NCI-H1694 treated with DMSO at 0.1 percent for 48 hours (cell line): Measurements from ENCODE around the gene FOXK2.
"Not testable (repeated sequence)": the region's sequence is repeated elsewhere in the genome, so short reads cannot be mapped to it uniquely, and the experiment has no call there.

Source experiments
- DNase-seq: peaks from one replicate; lab custom pipeline; 2025; lab: John Stamatoyannopoulos, UW

The FOXK2 gene

DNA sequence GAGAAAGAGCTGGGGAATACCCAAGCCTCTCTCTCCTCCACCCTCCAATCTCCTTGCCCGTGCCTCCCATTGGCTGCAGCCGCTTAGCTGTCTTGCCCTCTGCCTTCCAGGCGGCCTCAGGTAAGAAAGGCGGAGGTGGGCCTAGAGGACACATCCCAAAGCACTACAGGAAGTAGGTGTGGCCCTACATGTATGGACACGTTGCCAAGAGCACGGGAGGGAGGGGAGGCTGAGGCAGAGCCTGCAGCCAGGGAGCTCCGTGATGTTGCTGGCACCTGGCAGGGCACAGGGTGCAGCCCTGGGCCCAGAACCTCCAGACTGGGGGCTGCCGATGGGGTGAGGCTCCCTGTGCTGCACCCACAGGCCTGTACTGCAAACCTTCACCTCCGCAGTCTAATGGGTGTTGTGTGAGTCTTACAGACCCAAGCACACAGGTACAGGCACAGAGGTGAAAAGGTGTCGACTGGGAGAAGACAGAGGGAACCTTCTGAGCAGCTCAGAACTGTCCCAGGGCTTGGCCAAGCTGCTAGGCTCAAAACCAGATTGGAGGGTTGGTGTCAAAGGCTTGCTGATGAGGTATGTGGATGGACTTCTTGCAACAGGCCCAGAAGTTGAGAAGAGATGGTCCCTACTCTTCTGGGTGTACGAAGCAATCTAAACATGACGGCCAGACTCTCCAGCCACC is 23.5 kb upstream of the FOXK2 start:
- no peak for DNase-seq

DNA sequence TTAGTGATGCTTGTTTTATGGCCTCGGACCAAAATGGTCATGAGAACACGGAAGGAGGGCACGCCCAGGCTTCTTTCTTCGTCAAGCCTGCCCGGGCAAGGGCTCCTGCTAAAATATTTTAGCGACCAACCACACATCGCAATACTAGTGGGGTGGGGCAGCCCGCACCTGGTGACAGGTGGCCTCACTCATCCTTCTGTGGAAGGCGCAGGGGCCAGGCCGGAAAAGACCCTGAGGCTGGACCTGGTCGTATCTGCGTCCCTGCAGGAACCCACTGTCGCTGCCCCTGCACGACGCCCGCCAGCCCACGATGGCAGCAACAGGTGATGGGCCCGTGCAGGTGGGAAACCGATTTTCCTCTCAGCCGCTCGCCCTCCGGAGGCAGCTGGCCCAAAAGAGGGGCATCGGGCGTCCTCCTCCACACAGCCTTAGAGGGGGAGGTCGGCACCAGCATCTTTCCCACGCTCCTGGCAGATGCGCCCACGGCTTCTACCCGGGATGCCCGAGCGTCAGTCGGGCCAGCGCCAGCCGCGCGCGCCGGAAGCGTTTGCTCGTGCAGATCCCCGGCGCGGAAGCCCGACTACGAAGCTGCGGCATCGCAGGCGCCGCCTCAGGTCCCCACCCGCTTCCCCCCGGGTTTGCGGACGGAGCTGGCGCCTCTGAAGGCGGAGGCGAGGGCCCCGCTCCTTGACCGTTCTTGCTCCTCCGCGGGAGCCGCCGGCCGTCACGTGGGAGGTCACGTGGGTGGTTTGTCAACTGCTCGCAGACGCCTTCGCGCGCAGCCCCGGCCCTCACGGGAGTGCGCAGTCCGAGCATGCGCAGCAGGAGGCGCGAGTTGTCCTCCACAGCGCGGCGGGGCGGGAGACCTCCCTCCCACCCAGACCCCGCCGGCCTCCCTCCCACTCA is 22.8 kb upstream of the FOXK2 start:
- peak; percentile 92 for DNase-seq

DNA sequence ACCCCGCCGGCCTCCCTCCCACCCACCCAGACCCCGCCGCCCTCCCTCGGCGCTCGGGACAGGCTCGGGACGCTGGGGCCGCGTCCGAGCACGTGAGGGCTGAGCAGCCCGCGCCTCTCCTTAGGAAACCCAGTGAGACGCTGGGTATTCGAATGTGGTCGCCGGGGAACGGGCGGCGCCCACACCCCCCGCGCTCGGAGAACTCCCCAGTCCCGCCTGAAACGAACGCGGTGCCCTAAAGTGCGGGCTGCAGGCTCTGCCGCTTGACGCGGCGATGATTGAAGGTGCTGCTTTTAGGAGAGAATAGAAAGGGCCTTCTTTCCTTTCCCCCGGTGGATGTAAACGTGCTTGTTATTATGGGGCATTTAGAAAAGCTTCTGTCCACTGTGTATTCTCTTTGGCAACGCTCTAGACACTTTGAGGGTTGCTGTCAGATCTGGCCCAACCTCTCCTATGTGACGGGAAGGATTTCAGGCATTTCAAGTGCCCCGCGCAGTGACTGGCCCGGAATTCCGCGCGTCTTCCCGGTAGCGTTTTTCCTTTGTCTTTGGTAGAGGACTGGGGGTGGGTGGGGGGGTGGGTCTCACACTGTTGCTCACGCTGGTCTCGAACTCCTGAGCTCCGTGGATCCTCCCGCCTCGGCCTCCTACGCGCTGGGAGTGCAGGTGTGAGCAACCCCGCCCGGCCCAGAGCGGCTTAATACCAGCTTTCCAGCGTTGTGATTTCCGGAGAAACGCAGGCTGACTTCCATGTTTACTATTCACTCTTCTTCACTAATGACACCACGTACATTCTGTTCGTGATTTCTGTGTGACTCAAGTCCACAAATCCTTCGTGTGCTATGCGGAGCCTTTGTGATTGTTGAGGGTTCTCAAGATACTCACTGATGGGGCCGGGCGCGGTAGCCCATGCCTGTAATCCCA is 21.8 kb upstream of the FOXK2 start:
- DNase-seq: peak; percentile 51

DNA sequence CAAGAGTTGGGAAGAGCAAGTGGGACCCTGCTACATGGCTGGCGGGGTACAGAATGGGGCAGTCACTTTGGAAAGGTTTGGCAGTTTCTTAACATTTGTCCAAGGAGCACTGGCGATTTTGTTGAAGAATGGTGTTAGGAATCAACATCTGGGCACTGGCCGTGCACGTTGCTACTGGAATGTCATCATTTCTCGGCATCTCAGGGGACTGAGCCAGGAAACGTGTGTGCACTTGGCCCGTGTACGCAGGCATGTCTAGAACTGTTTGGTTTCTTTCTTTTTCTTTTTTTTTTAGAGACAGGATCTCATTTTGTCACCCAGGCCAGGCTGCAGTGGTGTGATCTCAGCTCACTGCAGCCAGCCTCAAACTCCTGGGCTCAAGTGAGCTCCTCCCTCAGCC is 17.3 kb upstream of the FOXK2 start:
- DNase-seq: no peak

DNA sequence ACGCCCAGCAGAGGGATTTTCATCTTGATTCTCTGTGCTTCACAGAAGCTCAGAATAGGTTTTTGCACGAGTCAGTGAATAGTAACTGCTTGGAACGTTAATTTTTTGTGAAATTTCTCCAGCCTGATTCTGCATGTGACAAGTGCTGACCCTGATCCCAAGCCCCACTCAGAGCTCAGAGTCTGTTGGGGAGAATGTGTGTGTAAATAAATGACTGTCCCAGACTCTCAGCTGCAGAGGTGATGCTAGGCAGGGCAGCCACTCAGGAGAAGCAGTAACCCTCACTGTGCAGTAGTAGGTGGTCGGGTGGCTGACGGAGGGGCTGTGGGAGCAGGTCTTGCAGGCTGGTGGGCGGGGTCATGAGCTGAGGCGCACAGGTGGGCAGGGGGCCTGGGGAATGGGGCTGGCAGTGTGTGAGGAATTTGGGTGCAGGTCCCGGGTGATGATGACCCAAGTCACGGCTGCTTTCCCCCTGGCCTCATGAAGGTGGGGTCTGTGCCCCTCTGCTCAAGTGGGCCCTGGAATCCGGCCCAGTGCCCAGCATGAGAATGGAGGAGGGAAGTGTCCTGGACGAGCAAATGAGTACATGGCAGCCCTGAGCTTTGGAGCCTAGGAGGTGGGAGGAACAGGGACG is 16.3 kb upstream of the FOXK2 start:
- DNase-seq: no peak

- DNase-seq: no peak
These were observed 15.7 kb upstream of the FOXK2 start for GRCh38 chr17:82503728-82504308.

DNA sequence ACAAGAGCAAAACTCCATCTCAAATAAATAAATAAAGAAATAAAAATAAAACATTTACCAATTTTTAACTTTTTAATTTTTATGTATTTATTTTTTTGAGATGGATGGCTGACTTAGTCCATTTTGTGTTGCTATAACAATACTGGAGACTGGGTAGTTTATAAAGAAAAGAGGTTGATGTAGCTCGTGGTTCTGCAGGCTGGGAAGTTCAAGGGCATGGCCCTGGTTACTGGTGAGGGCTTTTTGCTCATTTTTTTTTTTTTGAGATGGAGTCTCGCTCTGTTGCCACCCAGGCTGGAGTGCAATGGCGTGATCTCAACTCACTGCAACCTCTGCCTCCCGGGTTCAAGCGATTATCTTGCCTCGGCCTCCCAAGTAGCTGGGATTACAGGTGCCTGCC is 14.2 kb upstream of the FOXK2 start:
- no peak for DNase-seq

DNA sequence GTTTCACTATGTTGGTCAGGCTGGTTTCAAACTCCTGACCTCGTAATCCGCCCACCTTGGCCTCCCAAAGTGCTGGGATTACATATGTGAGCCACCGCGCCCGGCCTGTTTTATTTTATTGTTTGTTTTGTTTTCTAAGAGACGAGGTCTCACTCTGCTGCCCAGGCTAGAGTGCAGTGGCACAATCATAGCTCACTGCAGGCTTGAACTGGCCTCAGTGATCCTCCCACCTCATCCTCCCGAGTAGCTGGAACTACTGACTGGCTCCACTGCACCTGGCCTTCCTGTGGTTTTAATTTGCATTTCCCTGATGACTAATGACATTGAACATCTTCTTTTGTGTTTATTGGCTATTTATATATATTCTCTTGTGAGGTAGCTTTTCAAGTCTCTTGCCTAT is 13.1 kb upstream of the FOXK2 start:
- DNase-seq: not testable (repeated sequence)

GRCh38 chr17:82507631-82508175 is 11.8 kb upstream of the FOXK2 start:
- DNase-seq: no peak

- DNase-seq: not testable (repeated sequence)
These were observed 7.9 kb upstream of the FOXK2 start for GRCh38 chr17:82511642-82512041.

DNA sequence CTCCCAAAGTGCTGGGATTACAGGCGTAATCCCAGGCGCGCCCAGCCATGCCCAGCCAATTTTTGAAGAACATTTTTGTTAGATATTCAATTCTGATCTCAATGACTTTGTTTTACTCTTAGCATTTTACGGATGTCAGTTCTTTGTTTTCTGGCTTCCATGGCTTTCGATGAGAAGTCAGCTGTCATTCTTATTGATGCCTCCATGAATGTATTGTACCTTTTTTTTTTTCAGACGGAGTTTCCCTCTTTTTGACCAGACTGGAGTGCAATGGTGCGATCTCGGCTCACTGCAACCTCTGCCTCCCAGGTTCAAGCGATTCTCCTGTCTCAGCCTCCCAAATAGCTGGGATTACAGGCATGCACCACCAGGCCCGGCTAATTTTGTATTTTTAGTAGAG is 5.7 kb upstream of the FOXK2 start:
- DNase-seq: not testable (repeated sequence)

DNA sequence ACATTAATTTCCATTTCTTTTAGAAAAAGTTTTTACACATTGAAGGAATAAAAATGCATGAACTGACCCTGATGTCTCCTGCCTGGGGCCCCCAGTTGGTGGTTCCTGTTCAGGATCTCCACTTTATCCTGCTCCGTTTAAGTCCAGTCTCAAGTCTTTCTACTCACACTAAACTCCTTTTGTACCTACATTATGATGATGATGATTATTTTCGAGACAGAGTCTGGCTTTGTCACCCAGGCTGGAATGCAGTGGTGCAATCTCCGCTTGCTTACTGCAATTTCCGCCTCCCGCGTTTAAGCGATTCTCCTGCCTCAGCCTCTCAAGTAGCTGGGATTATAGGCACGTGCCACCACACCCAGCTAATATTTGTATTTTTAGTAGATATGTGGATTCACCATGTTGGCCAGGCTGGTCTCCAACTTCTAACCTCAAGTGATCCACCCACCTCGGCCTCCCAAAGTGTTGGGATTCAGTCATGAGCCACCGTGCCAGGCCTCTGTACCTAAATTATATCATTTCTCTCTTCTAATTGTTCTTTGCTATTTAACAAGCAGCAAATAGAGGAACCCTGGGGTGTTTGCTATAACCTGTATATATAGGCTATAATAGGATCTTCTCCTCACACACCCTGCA is 2.2 kb upstream of the FOXK2 start:
- no peak for DNase-seq

DNA sequence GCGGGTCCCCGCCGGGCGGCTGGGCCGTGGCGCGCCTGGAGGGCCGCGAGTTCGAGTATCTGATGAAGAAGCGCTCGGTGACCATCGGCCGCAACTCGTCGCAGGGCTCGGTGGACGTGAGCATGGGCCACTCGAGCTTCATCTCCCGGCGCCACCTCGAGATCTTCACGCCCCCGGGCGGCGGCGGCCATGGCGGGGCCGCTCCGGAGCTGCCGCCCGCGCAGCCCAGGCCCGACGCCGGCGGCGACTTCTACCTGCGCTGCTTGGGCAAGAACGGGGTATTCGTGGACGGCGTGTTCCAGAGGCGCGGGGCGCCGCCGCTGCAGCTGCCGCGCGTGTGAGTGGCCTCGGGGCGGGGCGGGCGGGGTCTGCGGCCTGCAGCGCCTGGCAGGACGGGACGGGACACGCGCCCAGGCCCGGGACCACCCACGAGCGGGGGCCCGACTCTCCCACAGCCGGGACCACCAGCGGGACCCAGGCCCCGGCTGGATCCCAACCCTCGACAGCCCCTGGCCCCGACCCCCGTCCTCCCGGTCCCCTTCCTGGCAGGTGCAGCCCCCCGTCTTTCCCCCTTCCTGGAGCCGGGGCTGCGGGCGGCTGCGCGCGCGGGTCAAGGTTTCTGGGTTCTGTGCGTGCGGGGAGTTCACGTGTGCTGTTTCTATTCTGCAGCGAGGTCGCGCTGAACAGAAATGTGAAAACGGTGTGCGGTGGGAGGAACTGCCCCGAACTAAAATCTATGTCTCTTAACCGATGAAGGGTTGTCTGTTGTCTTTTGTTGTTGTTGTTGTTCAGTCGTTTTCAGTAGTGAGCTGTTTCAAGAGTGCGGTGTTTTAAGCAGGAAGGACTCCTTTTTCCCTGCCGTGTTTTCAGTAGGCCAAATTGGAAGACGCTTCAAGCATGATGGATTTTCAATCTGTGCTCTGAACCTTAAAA is 705 bp downstream of the FOXK2 start:
- no peak for DNase-seq

DNA sequence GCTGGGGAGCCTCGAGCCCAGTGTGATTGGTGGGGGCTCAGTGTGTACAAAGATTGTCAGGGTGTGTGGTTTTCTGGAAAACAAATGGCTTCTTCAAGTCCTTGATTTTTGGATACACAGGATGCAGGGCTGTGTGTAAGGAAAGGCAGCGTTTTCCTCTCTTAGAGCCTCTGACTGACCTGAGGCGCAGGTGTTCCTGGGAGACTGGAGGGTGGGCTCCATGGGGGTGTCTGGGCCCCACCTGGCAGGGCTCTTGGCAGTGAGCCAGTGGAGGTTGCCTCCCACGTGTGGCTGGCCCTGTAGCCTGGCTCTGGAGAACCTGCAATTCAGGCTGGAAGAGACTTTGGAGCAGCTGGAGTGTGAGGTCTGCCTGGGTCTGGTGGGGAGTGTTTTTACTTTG is 5.0 kb downstream of the FOXK2 start:
- DNase-seq: no peak

DNA sequence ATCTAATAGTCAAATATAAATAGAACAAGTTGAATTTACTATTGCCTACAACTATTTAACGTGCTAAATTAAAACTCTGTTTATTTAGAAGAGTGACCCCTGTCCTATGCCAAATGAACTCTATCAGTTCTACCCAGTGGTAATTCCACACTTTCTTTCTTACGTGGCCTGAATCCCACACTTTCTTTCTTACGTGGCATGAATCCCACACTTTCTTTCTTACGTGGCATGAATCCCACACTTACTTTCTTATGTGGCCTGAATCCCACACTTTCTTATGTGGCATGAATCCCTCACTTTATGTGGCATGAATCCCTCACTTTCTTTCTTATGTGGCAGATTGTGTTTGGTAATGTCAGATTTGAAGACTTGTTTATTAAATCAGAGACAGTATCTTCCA is 6.2 kb downstream of the FOXK2 start:
- no peak for DNase-seq

DNA sequence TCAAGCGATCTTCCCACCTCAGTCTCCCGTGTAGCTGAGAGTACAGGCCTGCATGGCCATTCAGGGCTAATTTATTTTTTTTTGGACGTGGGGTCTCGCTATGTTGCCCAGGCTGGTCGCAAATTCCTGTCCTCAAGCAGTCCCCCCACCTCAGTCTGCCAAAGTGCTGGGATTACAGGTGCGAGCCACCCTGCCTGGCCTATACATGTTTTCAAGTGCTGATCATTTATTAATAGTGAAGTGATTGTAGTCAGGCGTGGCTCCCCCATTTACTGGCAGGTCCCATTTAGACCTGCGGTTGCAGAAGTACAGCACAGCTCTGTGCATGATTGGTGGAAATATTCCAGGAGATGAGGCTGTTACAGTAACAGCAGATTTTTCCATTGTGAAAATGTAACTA is 8.4 kb downstream of the FOXK2 start:
- DNase-seq: no peak

- DNase-seq: peak; percentile 32
These were observed 9.1 kb downstream of the FOXK2 start for GRCh38 chr17:82528484-82529265.

DNA sequence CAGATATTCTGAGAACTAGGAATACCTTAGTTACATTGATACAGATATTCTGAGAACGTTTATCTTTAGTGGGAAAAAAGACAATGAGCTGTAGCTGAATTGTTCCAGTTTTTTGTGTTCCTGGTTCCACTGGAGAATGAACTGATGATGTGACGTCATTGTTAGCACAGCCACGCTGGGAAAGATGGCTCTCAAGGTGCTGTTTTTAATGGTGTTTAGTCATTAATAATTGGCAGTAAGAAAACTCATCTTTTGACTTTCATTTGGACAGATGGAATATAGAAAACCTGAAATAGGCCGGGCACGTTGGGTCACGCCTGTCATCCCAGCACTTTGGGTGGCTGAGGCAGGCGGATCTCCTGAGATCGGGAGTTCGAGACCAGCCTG is 10.4 kb downstream of the FOXK2 start:
- peak; percentile 37 for DNase-seq

DNA sequence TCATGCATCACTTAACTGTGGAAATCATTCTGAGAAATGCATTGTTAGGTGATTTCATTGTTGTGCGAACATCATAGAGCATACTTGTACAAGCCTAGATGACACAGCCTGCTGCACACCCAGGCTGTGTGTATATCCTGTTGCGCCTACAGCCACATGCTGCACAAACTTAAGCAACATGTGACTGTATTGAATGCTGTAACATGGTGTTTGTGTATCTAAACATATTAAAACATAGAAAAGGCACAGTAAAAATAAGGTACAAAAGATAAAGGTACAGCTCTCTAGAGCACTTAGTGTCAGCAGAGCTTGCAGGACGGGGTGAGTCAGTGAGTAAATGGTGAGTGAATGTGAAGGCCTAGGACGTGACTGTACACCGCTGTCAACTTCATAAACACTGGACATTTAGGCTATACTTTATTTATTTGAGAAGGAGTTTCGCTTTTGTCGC is 11.9 kb downstream of the FOXK2 start:
- no peak for DNase-seq
